Suprapubic skin (tissue), 4 donors: ENCODE results near the gene C2CD4D. TPM values are rescaled to one million over a fixed set of nuclear protein-coding genes. Genes with fewer than 3 reads are reported as not detected.
A peak's percentile ranks its signal among the peaks of the same experiment; 100 is the strongest.

ENCODE experiments used
- DNase-seq, 2 donors: peaks; one replicate each; pipeline ENCODE4 v3.0.0-alpha.2; 2019; ENCODE audit warnings: low spot score in 2 of 2
- H3K27ac ChIP-seq: fragments of 200-600 bp; sonication (generic); one replicate; pipeline ENCODE4 v1.5.1; 2019
- H3K27me3 ChIP-seq: fragments of 200-600 bp; sonication (generic); one replicate; pipeline ENCODE4 v1.5.1; 2019
- H3K36me3 ChIP-seq: fragments of 200-600 bp; sonication (generic); one replicate; pipeline ENCODE4 v1.5.1; 2019
- H3K4me1 ChIP-seq: fragments of 200-600 bp; sonication (generic); one replicate; pipeline ENCODE4 v1.5.1; 2019
- H3K4me3 ChIP-seq: fragments of 200-600 bp; sonication (generic); one replicate; pipeline ENCODE4 v1.5.1; 2019; ENCODE audit warnings: mild to moderate bottlenecking
- H3K9me3 ChIP-seq: fragments of 200-600 bp; sonication (generic); one replicate; pipeline ENCODE4 v1.5.1; 2019
- CTCF ChIP-seq, 2 donors: fragments of 200-600 bp in 1 of 2; fragments of 450-650 bp in 1 of 2; sonication (generic) in 1 of 2; IDR thresholded peaks; one replicate each; pipeline ENCODE4 v1.5.1; 2016 to 2019; ENCODE audit warnings: antibody characterized with exemption in 2 of 2, mild to moderate bottlenecking in 1 of 2, moderate library complexity in 1 of 2
- EP300 ChIP-seq: sonication (generic); formaldehyde crosslinking; IDR thresholded peaks from one replicate; pipeline ENCODE4 v1.6.1; 2017; ENCODE audit warnings: antibody characterized with exemption
- POLR2A ChIP-seq, 2 donors: fragments of 450-650 bp; IDR thresholded peaks; one replicate each; pipeline ENCODE4 v1.6.1; 2017; ENCODE audit warnings: antibody characterized with exemption in 2 of 2, mild to moderate bottlenecking in 2 of 2, moderate library complexity in 2 of 2
- POLR2AphosphoS5 ChIP-seq, 3 donors: sonication (generic); formaldehyde crosslinking; IDR thresholded peaks; one replicate each; pipeline ENCODE4 v1.6.1; 2017; ENCODE audit warnings: antibody characterized with exemption in 3 of 3
- WGBS: methylation state at CpG from one replicate; pipeline ENCODE4 v1.1.5; 2018; 5-methylcytosine and 5-hydroxymethylcytosine counted together
- total RNA-seq, 4 donors: library from RNA; depleted of rRNA; stranded (reverse); fragments of >200 nt; gene quantifications; one replicate each; pipeline ENCODE4 v1.1.0, GENCODE V29; 2016

Gene C2CD4D
- total RNA-seq, 4 donors from 2014 or later, result 0.68 to 7.3 (median 2.1) TPM

DNA sequence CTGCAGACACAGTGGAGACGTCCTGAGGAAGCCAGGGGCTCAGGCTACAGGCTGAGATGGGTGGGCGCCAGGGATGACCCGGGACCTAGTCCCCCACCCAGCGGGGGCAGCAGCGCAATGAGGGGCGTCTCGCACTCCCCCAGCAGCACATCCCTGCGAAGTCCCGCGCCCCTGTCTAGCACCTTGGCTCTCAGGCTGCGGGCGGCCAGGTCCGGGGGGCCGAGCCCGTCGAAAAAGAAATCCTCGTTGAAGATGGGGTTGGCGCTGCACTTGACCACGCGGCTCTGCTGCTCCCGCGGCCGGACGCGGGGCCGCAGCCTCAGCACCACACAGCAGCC, 1.8 kb downstream of the C2CD4D start:
- no peak for DNase-seq
- H3K4me1 ChIP-seq, result peaks cover 62% of the 10 kb centered on the region
- peak overlapping the region; percentile 91 for H3K27ac ChIP-seq
- WGBS, result 44% methylated on average over 5 of the region's 26 CpGs
- TF ChIP-seq POLR2AphosphoS5 (IDR thresholded peaks at IDR 0.05) (no peak), POLR2A (IDR thresholded peaks at IDR 0.05) (no peak), CTCF (IDR thresholded peaks at IDR 0.05) (no peak), EP300 (no peak)
- peak overlapping the region; percentile 48 for H3K4me3 ChIP-seq
- H3K36me3 ChIP-seq, result no peaks in the 10 kb centered on the region
- H3K27me3 ChIP-seq, result peaks cover 12% of the 10 kb centered on the region
- no peaks in the 10 kb centered on the region for H3K9me3 ChIP-seq

DNA sequence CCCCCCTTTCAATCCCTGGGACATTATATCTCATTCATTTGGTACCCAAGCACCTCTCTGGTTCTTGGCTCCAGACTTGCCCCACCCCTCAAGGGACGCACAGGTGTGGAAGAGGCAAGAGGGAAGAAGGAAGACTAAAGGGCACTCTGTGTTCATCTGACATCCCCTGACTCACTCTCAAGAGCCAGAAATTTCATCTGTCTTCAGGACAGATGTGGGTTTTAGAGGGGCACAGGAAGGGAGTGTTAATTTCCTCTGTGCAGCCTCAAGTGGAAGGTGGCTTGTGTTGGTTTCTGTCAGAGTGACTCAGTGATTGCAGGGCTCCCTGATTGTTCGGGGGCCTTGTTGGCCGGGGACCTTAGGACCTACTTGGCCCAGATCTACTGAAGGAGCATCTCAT, 2.4 kb downstream of the C2CD4D start:
- H3K27ac ChIP-seq, result peak overlapping the region; percentile 91

DNA sequence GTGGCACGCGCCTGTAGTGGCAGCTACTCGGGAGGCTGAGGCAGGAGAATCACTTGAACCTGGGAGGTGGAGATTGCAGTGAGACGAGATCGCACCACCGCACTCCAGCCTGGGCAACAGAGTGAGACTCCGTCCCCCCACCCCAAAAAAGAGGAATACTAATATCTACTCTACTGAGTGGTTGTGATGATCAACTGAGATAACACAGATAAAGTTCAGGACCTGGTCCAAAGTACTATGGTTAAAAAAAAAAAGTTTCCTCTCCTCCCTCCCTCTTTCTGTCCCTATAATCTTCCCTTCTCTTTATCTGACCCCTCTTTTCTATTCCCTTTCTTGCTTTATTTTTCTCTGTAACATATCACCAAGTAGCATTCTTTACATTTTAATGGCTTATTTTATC, 4.0 kb downstream of the C2CD4D start:
- Histone ChIP-seq H3K4me1 (peaks cover 81% of the 10 kb centered on the region), H3K4me3 (no peak overlapping the region), H3K27ac (peak overlapping the region; percentile 91), H3K36me3 (no peaks in the 10 kb centered on the region), H3K9me3 (no peaks in the 10 kb centered on the region), H3K27me3 (peaks cover 12% of the 10 kb centered on the region)
- TF ChIP-seq CTCF (IDR thresholded peaks at IDR 0.05) (no peak), POLR2A (IDR thresholded peaks at IDR 0.05) (no peak), POLR2AphosphoS5 (IDR thresholded peaks at IDR 0.05) (no peak), EP300 (no peak)
- 94% methylated on average over 7 of the region's 7 CpGs for WGBS
- no peak for DNase-seq

More for the DNA sequence above, 2.4 kb downstream of the C2CD4D start:
- Histone ChIP-seq H3K36me3 (no peaks in the 10 kb centered on the region), H3K4me1 (peaks cover 69% of the 10 kb centered on the region), H3K9me3 (no peaks in the 10 kb centered on the region), H3K27me3 (peaks cover 12% of the 10 kb centered on the region), H3K4me3 (no peak overlapping the region)
- no peak for DNase-seq
- 63% methylated on average over 3 of the region's 3 CpGs for WGBS
- TF ChIP-seq CTCF (IDR thresholded peaks at IDR 0.05), result no peak
- TF ChIP-seq POLR2AphosphoS5 (IDR thresholded peaks at IDR 0.05), result no peak
- no peak for TF ChIP-seq POLR2A (IDR thresholded peaks at IDR 0.05)
- TF ChIP-seq EP300, result no peak

DNA sequence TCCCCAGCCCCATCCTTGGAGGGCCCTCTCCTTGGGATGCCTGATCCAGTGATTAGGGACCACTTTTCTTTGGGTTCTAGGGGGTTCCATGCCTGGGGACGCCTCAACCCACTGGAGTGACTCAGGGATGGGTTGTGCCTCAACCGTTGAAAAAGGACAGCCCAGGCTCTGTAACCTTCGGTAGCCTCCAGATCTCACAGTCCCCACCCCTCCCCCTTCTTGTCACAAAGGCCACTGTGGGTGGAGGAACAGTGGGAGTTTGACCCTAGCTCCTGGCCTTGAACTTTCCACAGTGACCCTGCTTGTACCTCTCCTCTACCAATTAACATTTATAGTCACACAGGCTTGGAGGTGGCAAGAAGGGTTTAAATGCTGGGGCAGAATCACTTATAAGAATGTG, 5.4 kb downstream of the C2CD4D start:
- no peaks in the 10 kb centered on the region for H3K36me3 ChIP-seq
- no peak overlapping the region for H3K4me3 ChIP-seq
- TF ChIP-seq EP300 (no peak), CTCF (IDR thresholded peaks at IDR 0.05) (no peak), POLR2AphosphoS5 (IDR thresholded peaks at IDR 0.05) (no peak), POLR2A (IDR thresholded peaks at IDR 0.05) (no peak)
- peaks cover 9% of the 10 kb centered on the region for H3K27me3 ChIP-seq
- H3K9me3 ChIP-seq, result no peaks in the 10 kb centered on the region
- peaks cover 81% of the 10 kb centered on the region for H3K4me1 ChIP-seq
- 53% methylated on average over 3 of the region's 3 CpGs for WGBS
- H3K27ac ChIP-seq, result peak overlapping the region; percentile 14
- DNase-seq, result no peak

DNA sequence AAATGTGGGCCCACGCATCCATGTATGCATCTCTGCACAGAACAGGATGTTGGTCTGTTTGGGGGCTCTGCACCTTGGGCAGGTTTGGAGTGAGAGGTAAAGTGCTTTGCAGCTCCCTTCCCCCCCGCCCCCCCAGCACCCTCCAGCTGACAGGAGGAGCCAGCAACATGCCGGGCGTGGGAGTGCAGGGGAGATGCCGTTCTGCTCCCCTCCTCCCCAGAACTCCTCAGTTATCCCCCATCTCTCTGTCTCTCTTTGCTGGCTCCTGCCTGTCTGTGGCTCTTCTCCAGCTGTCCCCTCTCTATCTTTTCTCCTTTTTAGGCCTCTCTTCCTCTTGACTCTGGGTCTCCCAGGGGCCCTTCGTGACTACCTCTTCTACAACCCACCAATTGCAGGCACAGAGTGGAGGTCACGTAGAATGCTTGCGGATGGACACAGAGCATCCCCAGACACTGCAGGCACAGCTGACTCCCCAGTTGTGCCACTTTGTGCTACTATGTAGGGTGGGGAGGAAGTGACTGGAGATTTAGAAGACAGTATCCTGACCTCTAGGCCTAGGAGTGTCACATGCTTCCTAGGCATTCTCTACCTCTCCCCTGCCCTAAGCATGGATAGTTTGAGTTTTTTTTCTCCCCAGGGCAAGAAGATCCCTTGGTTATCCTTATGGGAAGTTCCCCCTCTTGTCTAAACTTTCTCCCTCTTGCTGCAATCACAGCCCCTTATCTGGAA, 6.3 kb downstream of the C2CD4D start:
- TF ChIP-seq POLR2AphosphoS5 (IDR thresholded peaks at IDR 0.05), result no peak
- TF ChIP-seq POLR2A (IDR thresholded peaks at IDR 0.05), result no peak
- no peak for TF ChIP-seq CTCF (IDR thresholded peaks at IDR 0.05)
- no peak for TF ChIP-seq EP300
- peaks cover 81% of the 10 kb centered on the region for H3K4me1 ChIP-seq
- no peaks in the 10 kb centered on the region for H3K9me3 ChIP-seq
- no peak overlapping the region for H3K4me3 ChIP-seq
- WGBS, result 72% methylated on average over 7 of the region's 8 CpGs
- peaks cover under 1% of the 10 kb centered on the region for H3K27me3 ChIP-seq
- H3K27ac ChIP-seq, result peak overlapping the region; percentile 82
- no peaks in the 10 kb centered on the region for H3K36me3 ChIP-seq
- no peak for DNase-seq
